Erythroblast (primary cell): ENCODE results near the gene MTCP1.

Experiments
- GATA1 ChIP-seq: IDR thresholded peaks from 2 replicates; pipeline ENCODE4 v1.6.1; 2011; ENCODE audit warnings: low read depth, mild to moderate bottlenecking, control low read depth, low read length, moderate library complexity
- POLR2A ChIP-seq: IDR thresholded peaks from 2 replicates; pipeline ENCODE4 v1.6.1; 2011; ENCODE audit warnings: mild to moderate bottlenecking, low read length

DNA sequence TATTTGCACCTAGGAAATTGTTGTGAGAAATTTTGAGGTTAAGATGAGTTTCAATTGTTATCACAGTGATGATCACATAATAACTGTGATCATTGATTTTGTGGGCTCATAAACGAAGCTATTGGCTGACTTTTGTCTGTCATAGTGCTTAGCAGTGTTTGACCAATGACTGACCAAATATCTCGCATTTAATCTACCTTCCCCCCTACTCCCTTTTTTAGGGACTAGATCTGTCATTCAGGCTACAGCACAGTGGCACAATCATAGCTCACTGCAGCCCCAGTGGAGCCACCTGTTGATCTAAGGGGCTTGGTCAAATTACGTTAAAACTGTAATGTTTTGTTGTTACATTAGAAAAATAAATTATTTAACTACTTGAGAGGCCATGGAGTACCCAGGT, 42.8 kb downstream of the MTCP1 start:
- TF ChIP-seq POLR2A (no peak), GATA1 (no peak)
